GM23338 (cell line): ENCODE measurements around the gene MSH2. TPM values are rescaled to one million over a fixed set of nuclear protein-coding genes. Genes with fewer than 3 reads are reported as not detected.
A peak's percentile ranks its signal among the peaks of the same experiment; 100 is the strongest.

ENCODE experiments used
- ATAC-seq: fragments of 200-7000 bp; cut with Tn5 transposase; 3 replicates; pipeline ENCODE4 v1.9.1; 2020
- DNase-seq: peaks from one replicate; pipeline ENCODE4 v3.0.0-alpha.2; 2015; ENCODE audit warnings: low spot score
- H2AFZ ChIP-seq: fragments of 200-600 bp; sonication (generic); 2 replicates; pipeline ENCODE4 v1.8.0; 2016; ENCODE audit warnings: antibody characterized with exemption, mild to moderate bottlenecking, moderate library complexity
- H3F3A ChIP-seq: fragments of 200-600 bp; sonication (generic); replicated peaks from 2 replicates; pipeline ENCODE4 v1.8.0; 2017; ENCODE audit warnings: antibody characterized with exemption, mixed run types, low read depth
- H3K27ac ChIP-seq: fragments of 200-600 bp; sonication (generic); 2 replicates; pipeline ENCODE4 v1.6.1; 2016; ENCODE audit warnings: low read depth
- H3K27me3 ChIP-seq: fragments of 200-600 bp; sonication (generic); 2 replicates; pipeline ENCODE4 v1.8.0; 2016; ENCODE audit warnings: mild to moderate bottlenecking, mixed run types, moderate library complexity; ENCODE audit not compliant: insufficient read depth
- H3K36me3 ChIP-seq: fragments of 200-600 bp; sonication (generic); 2 replicates; pipeline ENCODE4 v1.8.0; 2016; ENCODE audit warnings: mild to moderate bottlenecking; ENCODE audit not compliant: insufficient read depth
- H3K4me1 ChIP-seq: fragments of 200-600 bp; sonication (generic); 2 replicates; pipeline ENCODE4 v1.8.0; 2016; ENCODE audit warnings: mild to moderate bottlenecking, moderate library complexity; ENCODE audit not compliant: insufficient read depth
- H3K4me2 ChIP-seq: fragments of 200-600 bp; sonication (generic); 2 replicates; pipeline ENCODE4 v1.7.1; 2017; ENCODE audit warnings: mixed run types
- H3K4me3 ChIP-seq: fragments of 200-600 bp; sonication (generic); 2 replicates; pipeline ENCODE4 v1.6.1; 2016; ENCODE audit warnings: mixed run types
- H3K79me2 ChIP-seq: fragments of 200-600 bp; sonication (generic); replicated peaks from 2 replicates; pipeline ENCODE4 v1.8.0; 2017; ENCODE audit warnings: mild to moderate bottlenecking; ENCODE audit not compliant: insufficient read depth
- H3K9me2 ChIP-seq: fragments of 200-600 bp; sonication (generic); 2 replicates; pipeline ENCODE4 v1.8.0; 2017; ENCODE audit not compliant: insufficient read depth
- H4K20me1 ChIP-seq: fragments of 200-600 bp; sonication (generic); replicated peaks from 2 replicates; pipeline ENCODE4 v1.8.0; 2017; ENCODE audit warnings: mild to moderate bottlenecking; ENCODE audit not compliant: insufficient read depth
- H3K27ac Mint-ChIP-seq: 2 replicates; pipeline ENCODE4 v1.8.0; 2020; ENCODE audit warnings: inconsistent platforms, mild to moderate bottlenecking, moderate library complexity, mixed read lengths
- H3K27me3 Mint-ChIP-seq: 3 replicates; pipeline ENCODE4 v1.8.0; 2022; ENCODE audit warnings: low read depth, mild to moderate bottlenecking, moderate library complexity, mixed read lengths, inconsistent platforms; ENCODE audit not compliant: insufficient read depth, poor library complexity
- H3K36me3 Mint-ChIP-seq: 3 replicates; pipeline ENCODE4 v1.8.0; 2021; ENCODE audit warnings: low read depth, mild to moderate bottlenecking, inconsistent platforms, moderate library complexity, mixed read lengths
- H3K4me1 Mint-ChIP-seq: 3 replicates; pipeline ENCODE4 v1.8.0; 2020; ENCODE audit warnings: mild to moderate bottlenecking, inconsistent platforms, mixed read lengths
- H3K4me3 Mint-ChIP-seq: 3 replicates; pipeline ENCODE4 v1.8.0; 2021; ENCODE audit warnings: moderate library complexity, mild to moderate bottlenecking, inconsistent platforms, mixed read lengths
- H3K9me3 Mint-ChIP-seq: 3 replicates; pipeline ENCODE4 v1.8.0; 2020; ENCODE audit warnings: moderate library complexity, mild to moderate bottlenecking, inconsistent platforms, mixed read lengths
- CREB1 ChIP-seq: fragments of 250-450 bp; sonication (Bioruptor Pico); IDR thresholded peaks from 2 replicates; pipeline ENCODE4 v1.5.0; 2020; ENCODE audit warnings: low read depth, mild to moderate bottlenecking, moderate library complexity
- EZH2phosphoT487 ChIP-seq: fragments of 200-600 bp; sonication (generic); IDR thresholded peaks from one replicate; pipeline ENCODE4 v1.8.1; 2018; ENCODE audit warnings: antibody characterized with exemption; ENCODE audit not compliant: unreplicated experiment
- JUNB ChIP-seq: IDR thresholded peaks from one replicate; pipeline ENCODE4 v1.6.1; 2016; ENCODE audit warnings: antibody characterized with exemption; ENCODE audit not compliant: unreplicated experiment
- POLR2AphosphoS5 ChIP-seq: IDR thresholded peaks from 2 replicates; pipeline ENCODE4 v1.6.1; 2016; ENCODE audit warnings: antibody characterized with exemption, low read depth
- ZNF114 ChIP-seq: fragments of 250-450 bp; sonication (Bioruptor Pico); IDR thresholded peaks from 2 replicates; pipeline ENCODE4 v1.5.0; 2020; ENCODE audit warnings: mild to moderate bottlenecking, moderate library complexity
- ZNF331 ChIP-seq: fragments of 250-450 bp; sonication (Bioruptor Pico); IDR thresholded peaks from 2 replicates; pipeline ENCODE4 v1.5.0; 2020; ENCODE audit warnings: low read depth, mild to moderate bottlenecking, moderate library complexity
- polyA plus RNA-seq: library from polyadenylated mRNA; unstranded; fragments of >200 nt; fragmentation: Nextera tagmentation; extraction: Ambion mirVana; gene quantifications from 2 replicates; pipeline ENCODE4 v1.2.1, GENCODE V29; 2016
- total RNA-seq: library from RNA; depleted of rRNA; stranded (reverse); fragments of >200 nt; shearing (Covaris generic); gene quantifications from 2 replicates; pipeline ENCODE4 v1.2.3, GENCODE V29; 2014
- TF ChIP-seq, protein P1 (sequence below): fragments of 250-450 bp; sonication (Bioruptor Pico); IDR thresholded peaks from 2 replicates; pipeline ENCODE4 v1.5.0; 2020; ENCODE audit warnings: mild to moderate bottlenecking, moderate library complexity
- TF ChIP-seq, protein P2 (sequence below), 2 experiments: fragments of 200-600 bp in 1 of 2; sonication (generic) in 1 of 2; conservative IDR thresholded peaks; 2 replicates each; pipeline versions ENCODE4 v1.5.1 to v1.6.1; 2016 to 2017; ENCODE audit warnings: antibody characterized with exemption in 2 of 2, low read depth in 2 of 2, mild to moderate bottlenecking in 2 of 2, moderate library complexity in 1 of 2
- TF ChIP-seq, protein P3 (sequence below): IDR thresholded peaks from one replicate; pipeline ENCODE4 v1.6.1; 2018; ENCODE audit warnings: antibody characterized with exemption; ENCODE audit not compliant: unreplicated experiment
- TF ChIP-seq, protein P4 (sequence below): IDR thresholded peaks from 2 replicates; pipeline ENCODE4 v1.6.1; 2016; ENCODE audit warnings: antibody characterized with exemption

MSH2 gene
- total and polyA plus RNA-seq, 2 experiments from 2014 or later: 156 to 249 TPM

DNA sequence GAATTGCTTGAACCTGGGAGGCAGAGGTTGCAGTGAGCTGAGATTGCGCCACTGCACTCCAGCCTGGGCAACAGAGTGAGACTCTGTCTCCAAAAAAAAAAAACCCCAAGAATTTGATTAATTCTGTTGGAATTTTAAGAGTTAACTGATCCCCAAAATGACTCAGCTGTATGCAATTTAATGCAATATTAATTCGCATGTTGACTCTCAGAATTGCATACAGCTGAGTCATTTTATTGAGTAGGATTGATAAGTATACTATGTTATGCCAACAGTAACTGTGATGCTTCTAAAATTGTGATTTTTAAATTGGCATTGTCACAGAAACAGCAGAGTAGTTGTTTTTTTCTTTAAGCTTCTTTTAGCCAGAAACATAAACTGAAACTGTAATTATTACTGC lies 19.6 kb downstream of the MSH2 start:
- DNase-seq (no peak), ATAC-seq (no peak)
- 0 out of 2 replicates have a peak overlapping the region, but pooled peaks have one; percentile 29 for H3K27ac ChIP-seq
- TF ChIP-seq, protein P1, sequence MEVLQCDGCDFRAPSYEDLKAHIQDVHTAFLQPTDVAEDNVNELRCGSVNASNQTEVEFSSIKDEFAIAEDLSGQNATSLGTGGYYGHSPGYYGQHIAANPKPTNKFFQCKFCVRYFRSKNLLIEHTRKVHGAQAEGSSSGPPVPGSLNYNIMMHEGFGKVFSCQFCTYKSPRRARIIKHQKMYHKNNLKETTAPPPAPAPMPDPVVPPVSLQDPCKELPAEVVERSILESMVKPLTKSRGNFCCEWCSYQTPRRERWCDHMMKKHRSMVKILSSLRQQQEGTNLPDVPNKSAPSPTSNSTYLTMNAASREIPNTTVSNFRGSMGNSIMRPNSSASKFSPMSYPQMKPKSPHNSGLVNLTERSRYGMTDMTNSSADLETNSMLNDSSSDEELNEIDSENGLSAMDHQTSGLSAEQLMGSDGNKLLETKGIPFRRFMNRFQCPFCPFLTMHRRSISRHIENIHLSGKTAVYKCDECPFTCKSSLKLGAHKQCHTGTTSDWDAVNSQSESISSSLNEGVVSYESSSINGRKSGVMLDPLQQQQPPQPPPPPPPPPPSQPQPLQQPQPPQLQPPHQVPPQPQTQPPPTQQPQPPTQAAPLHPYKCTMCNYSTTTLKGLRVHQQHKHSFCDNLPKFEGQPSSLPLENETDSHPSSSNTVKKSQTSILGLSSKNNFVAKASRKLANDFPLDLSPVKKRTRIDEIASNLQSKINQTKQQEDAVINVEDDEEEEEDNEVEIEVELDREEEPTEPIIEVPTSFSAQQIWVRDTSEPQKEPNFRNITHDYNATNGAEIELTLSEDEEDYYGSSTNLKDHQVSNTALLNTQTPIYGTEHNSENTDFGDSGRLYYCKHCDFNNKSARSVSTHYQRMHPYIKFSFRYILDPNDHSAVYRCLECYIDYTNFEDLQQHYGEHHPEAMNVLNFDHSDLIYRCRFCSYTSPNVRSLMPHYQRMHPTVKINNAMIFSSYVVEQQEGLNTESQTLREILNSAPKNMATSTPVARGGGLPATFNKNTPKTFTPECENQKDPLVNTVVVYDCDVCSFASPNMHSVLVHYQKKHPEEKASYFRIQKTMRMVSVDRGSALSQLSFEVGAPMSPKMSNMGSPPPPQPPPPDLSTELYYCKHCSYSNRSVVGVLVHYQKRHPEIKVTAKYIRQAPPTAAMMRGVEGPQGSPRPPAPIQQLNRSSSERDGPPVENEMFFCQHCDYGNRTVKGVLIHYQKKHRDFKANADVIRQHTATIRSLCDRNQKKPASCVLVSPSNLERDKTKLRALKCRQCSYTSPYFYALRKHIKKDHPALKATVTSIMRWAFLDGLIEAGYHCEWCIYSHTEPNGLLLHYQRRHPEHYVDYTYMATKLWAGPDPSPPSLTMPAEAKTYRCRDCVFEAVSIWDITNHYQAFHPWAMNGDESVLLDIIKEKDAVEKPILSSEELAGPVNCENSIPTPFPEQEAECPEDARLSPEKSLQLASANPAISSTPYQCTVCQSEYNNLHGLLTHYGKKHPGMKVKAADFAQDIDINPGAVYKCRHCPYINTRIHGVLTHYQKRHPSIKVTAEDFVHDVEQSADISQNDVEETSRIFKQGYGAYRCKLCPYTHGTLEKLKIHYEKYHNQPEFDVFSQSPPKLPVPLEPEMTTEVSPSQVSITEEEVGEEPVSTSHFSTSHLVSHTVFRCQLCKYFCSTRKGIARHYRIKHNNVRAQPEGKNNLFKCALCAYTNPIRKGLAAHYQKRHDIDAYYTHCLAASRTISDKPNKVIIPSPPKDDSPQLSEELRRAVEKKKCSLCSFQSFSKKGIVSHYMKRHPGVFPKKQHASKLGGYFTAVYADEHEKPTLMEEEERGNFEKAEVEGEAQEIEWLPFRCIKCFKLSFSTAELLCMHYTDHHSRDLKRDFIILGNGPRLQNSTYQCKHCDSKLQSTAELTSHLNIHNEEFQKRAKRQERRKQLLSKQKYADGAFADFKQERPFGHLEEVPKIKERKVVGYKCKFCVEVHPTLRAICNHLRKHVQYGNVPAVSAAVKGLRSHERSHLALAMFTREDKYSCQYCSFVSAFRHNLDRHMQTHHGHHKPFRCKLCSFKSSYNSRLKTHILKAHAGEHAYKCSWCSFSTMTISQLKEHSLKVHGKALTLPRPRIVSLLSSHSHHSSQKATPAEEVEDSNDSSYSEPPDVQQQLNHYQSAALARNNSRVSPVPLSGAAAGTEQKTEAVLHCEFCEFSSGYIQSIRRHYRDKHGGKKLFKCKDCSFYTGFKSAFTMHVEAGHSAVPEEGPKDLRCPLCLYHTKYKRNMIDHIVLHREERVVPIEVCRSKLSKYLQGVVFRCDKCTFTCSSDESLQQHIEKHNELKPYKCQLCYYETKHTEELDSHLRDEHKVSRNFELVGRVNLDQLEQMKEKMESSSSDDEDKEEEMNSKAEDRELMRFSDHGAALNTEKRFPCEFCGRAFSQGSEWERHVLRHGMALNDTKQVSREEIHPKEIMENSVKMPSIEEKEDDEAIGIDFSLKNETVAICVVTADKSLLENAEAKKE (CRISPR knock-in tag): no peak
- TF ChIP-seq CREB1: no peak
- TF ChIP-seq POLR2AphosphoS5: no peak
- no peak for TF ChIP-seq JUNB
- TF ChIP-seq, protein P2, sequence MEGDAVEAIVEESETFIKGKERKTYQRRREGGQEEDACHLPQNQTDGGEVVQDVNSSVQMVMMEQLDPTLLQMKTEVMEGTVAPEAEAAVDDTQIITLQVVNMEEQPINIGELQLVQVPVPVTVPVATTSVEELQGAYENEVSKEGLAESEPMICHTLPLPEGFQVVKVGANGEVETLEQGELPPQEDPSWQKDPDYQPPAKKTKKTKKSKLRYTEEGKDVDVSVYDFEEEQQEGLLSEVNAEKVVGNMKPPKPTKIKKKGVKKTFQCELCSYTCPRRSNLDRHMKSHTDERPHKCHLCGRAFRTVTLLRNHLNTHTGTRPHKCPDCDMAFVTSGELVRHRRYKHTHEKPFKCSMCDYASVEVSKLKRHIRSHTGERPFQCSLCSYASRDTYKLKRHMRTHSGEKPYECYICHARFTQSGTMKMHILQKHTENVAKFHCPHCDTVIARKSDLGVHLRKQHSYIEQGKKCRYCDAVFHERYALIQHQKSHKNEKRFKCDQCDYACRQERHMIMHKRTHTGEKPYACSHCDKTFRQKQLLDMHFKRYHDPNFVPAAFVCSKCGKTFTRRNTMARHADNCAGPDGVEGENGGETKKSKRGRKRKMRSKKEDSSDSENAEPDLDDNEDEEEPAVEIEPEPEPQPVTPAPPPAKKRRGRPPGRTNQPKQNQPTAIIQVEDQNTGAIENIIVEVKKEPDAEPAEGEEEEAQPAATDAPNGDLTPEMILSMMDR (conservative IDR thresholded peaks at IDR 0.05; ENCODE audit: low read depth in 2 of 2): no peak
- TF ChIP-seq, protein P3, sequence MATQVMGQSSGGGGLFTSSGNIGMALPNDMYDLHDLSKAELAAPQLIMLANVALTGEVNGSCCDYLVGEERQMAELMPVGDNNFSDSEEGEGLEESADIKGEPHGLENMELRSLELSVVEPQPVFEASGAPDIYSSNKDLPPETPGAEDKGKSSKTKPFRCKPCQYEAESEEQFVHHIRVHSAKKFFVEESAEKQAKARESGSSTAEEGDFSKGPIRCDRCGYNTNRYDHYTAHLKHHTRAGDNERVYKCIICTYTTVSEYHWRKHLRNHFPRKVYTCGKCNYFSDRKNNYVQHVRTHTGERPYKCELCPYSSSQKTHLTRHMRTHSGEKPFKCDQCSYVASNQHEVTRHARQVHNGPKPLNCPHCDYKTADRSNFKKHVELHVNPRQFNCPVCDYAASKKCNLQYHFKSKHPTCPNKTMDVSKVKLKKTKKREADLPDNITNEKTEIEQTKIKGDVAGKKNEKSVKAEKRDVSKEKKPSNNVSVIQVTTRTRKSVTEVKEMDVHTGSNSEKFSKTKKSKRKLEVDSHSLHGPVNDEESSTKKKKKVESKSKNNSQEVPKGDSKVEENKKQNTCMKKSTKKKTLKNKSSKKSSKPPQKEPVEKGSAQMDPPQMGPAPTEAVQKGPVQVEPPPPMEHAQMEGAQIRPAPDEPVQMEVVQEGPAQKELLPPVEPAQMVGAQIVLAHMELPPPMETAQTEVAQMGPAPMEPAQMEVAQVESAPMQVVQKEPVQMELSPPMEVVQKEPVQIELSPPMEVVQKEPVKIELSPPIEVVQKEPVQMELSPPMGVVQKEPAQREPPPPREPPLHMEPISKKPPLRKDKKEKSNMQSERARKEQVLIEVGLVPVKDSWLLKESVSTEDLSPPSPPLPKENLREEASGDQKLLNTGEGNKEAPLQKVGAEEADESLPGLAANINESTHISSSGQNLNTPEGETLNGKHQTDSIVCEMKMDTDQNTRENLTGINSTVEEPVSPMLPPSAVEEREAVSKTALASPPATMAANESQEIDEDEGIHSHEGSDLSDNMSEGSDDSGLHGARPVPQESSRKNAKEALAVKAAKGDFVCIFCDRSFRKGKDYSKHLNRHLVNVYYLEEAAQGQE: no peak
- TF ChIP-seq, protein P4, sequence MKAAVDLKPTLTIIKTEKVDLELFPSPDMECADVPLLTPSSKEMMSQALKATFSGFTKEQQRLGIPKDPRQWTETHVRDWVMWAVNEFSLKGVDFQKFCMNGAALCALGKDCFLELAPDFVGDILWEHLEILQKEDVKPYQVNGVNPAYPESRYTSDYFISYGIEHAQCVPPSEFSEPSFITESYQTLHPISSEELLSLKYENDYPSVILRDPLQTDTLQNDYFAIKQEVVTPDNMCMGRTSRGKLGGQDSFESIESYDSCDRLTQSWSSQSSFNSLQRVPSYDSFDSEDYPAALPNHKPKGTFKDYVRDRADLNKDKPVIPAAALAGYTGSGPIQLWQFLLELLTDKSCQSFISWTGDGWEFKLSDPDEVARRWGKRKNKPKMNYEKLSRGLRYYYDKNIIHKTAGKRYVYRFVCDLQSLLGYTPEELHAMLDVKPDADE: no peak
- no peak for TF ChIP-seq EZH2phosphoT487
- no peak for TF ChIP-seq ZNF114 (CRISPR knock-in tag)
- no peak for TF ChIP-seq ZNF331 (CRISPR knock-in tag)
- H3K79me2 ChIP-seq: peaks cover 65% of the 10 kb centered on the region
- H2AFZ ChIP-seq: no peak overlapping the region
- H3K4me3 Mint-ChIP-seq: no peak overlapping the region
- no peaks in the 10 kb centered on the region; the same call in 2 of the 3 replicates for H3K4me1 Mint-ChIP-seq
- peaks cover 87% of the 10 kb centered on the region for H3K36me3 Mint-ChIP-seq
- no peaks in the 10 kb centered on the region for H3K9me2 ChIP-seq
- H3K36me3 ChIP-seq: peaks cover 76% of the 10 kb centered on the region
- peaks cover 46% of the 10 kb centered on the region for H4K20me1 ChIP-seq
- H3K4me1 ChIP-seq: no peaks in the 10 kb centered on the region
- no peak overlapping the region for H3K4me3 ChIP-seq
- H3K9me3 Mint-ChIP-seq: no peaks in the 10 kb centered on the region
- no peak overlapping the region for H3K27ac Mint-ChIP-seq
- H3F3A ChIP-seq: peaks cover 9% of the 10 kb centered on the region; the same call in 1 of the 2 replicates
- no peak overlapping the region for H3K4me2 ChIP-seq
- H3K27me3 Mint-ChIP-seq: peaks cover 2% of the 10 kb centered on the region
- H3K27me3 ChIP-seq: no peaks in the 10 kb centered on the region
